HG03565 (cell line): ENCODE data around the gene F8.

Experiments
- ATAC-seq: cut with Tn5 transposase; IDR thresholded peaks from one replicate; pipeline ENCODE4 v1.9.1; 2021; ENCODE audit warnings: mild to moderate bottlenecking, moderate library complexity; ENCODE audit not compliant: unreplicated experiment

The F8 gene

GRCh38 chrX:155022585-155022984, at the start of gene F8:
TSS of gene F8 (minus strand) at chrX:155022723. CDS start at chrX:155022552, 171 bp downstream.
- no peak for ATAC-seq

- ATAC-seq: no peak
Measured at GRCh38 chrX:155071694-155072280, 49.3 kb upstream of the F8 start.

- ATAC-seq: peak; percentile 76
Measured at GRCh38 chrX:155070975-155071693, 48.6 kb upstream of the F8 start, which contains the start of the genes BRCC3, CMC4 and MTCP1. TSS of gene BRCC3 (plus strand) at chrX:155071508. CDS start at chrX:155071528, 20 bp downstream. TSS of gene CMC4 (minus strand) at chrX:155071136. CDS start at chrX:155064023, 7,113 bp downstream. TSS of gene MTCP1 (minus strand) at chrX:155071136. CDS start at chrX:155066010, 5,126 bp downstream.

- peak; percentile 9 for ATAC-seq
Measured at GRCh38 chrX:155070663-155070974, 48.1 kb upstream of the F8 start.

- ATAC-seq: no peak
Measured at GRCh38 chrX:155070038-155070437, 47.5 kb upstream of the F8 start.

GRCh38 chrX:155069414-155069813, 46.9 kb upstream of the F8 start:
- ATAC-seq: no peak

GRCh38 chrX:155068165-155068564, 45.6 kb upstream of the F8 start:
- no peak for ATAC-seq

GRCh38 chrX:155065035-155065734, 42.7 kb upstream of the F8 start:
- no peak for ATAC-seq

GRCh38 chrX:155061760-155062159, 39.2 kb upstream of the F8 start:
- ATAC-seq: no peak

- no peak for ATAC-seq
Measured at GRCh38 chrX:155056877-155057792, 34.6 kb upstream of the F8 start.

- no peak for ATAC-seq
Measured at GRCh38 chrX:155056471-155056870, 33.9 kb upstream of the F8 start.

GRCh38 chrX:155055494-155055893, 33.0 kb upstream of the F8 start:
- no peak for ATAC-seq

GRCh38 chrX:155054255-155054654, 31.7 kb upstream of the F8 start:
- no peak for ATAC-seq

GRCh38 chrX:155053656-155054055, 31.1 kb upstream of the F8 start:
- no peak for ATAC-seq

GRCh38 chrX:155052738-155053498, 30.4 kb upstream of the F8 start:
- ATAC-seq: no peak

GRCh38 chrX:155048977-155049619, 26.6 kb upstream of the F8 start:
- ATAC-seq: no peak

- ATAC-seq: no peak
Measured at GRCh38 chrX:155046811-155047528, 24.4 kb upstream of the F8 start.

- ATAC-seq: no peak
Measured at GRCh38 chrX:155046129-155046810, 23.7 kb upstream of the F8 start.
